GM20431 (cell line): ENCODE measurements around the gene CBR3.
"Not testable (repeated sequence)": the region's sequence is repeated elsewhere in the genome, so short reads cannot be mapped to it uniquely, and the experiment has no call there.

Experiments used
- in situ Hi-C: fragments of 300-500 bp; cut with MseI, MboI; formaldehyde crosslinking; loops from one replicate; pipeline ENCODE4 v1.15.0; 2020; ENCODE audit warnings: low sequenced_read_pairs; ENCODE audit not compliant: unreplicated experiment

Gene CBR3

DNA sequence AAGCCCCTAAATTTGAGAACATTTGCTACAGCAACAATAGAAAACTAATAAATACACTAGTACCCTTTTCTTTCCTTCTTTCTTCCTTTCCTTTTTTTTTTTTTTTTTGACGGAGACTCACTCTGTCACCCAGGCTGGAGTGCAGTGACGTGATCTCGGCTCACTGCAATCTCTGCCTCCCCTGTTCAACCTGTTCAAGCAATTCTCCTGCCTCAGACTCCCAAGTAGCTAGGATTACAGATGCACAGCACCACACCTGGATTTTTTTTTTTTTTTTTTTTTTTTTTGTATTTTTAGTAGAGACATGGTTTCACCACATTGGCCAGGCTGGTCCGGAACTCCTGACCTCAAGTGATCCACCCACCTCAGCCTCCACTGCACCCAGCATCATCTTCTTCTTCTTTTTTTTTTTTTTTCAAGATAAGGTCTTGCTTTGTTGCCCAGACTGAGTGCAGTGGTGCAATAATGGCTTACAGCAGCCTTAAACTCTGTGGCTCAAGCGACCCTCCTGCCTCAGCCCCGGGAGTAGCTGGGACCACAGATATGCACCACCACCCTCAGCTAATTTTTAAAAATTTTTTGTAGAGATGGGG, 19.6 kb upstream of the CBR3 start:
- in situ Hi-C loops = no loop called here

- in situ Hi-C loops = no loop called here
Measured at GRCh38 chr21:36117286-36117741, 17.6 kb upstream of the CBR3 start.

DNA sequence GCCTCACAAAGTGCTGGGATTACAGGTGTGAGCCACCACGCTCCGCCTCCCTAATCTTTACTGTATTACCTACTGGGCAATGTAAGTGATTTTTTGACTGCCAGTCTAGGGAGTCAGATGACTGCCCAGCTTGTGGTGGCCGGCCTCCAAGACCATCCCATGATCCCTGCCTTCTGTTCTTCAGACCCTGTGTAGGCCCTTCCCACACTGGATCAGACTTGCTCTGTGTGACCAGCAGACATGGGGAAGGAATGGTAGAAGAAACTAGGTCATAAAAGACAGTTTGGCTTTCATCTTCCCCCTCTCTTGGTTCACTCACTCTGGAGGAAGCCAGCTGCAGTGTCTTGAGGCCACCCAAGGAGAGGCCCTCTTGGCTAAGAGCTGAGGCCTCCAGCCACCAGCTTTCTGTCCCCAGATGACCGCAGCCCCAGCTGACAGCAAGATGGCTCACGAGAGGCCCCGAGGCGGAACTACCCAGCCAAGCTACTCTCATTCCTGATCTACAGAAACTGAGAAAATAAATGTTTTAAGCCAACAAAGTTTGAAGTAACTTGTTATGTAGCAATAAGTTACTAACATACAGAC, 14.5 kb upstream of the CBR3 start:
- in situ Hi-C loops = no loop called here

DNA sequence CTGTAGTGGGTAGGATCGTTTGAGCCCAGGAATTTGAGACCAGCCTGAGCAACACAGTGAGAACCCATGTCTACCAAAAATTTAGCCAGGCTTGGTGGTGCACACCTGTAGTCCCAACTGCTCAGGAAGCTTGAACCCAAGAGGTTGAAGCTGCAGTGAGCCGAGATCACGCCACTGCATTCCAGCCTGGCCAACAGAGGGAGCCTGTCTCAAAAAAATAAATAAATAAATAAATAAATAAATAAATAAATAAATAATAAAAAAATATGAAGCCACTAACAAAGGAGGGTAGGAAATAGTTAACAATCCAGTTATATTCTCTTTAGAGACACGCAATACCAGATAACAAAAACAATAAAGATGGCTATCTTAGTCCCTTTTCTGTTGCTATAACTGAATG, 11.9 kb upstream of the CBR3 start:
- in situ Hi-C loops = no loop called here

DNA sequence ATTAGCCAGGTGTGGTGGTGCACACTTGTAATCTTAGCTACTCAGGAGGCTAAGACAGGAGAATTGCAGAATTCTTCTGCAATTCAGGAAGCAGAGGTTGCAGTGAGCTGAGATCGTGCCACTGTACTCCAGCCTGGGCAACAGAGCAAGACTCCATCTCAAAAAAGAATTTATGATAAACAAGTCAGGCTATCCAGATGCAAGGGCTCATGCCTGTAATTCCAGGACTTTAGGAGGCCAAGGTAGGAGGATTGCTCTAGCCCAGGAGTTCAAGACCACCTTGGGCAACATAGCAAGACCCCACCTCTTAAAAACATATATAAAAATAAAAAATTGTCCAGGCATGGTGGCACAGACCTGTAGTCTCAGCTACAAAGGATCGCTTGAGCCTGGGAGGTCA, 10.5 kb upstream of the CBR3 start:
- in situ Hi-C loops = no loop called here

DNA sequence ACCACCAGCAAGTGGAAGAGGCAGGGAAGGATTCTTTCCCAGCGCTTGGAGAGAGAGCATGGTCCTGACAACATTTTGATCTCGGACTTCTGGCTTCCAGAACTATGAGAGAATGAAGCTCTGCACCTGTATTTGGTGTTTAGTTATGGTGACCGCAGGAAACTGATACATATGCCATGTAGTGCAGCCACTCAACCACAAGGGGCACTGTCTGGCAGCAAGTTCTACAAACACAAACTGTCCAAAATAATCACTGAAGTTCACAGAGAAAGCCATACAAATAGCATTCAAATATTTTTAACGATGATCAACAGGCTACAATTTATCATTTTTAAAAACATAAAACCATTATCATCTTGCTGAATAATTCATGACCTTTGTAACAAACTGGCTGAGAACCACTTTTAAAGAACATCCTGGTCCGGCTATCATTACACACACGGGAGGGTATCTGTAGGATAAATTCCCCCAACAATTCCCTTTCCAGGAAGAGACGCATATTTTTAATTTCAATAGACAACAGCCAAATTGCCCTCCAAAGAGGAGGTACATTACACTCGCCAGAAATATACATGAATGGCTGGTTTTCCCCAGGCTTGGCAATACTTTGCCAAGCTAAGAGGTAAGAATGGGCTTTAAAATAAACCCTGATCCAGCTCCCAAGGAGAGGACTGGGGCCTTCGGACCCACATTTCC, 9.2 kb upstream of the CBR3 start:
- in situ Hi-C loops = no loop called here

DNA sequence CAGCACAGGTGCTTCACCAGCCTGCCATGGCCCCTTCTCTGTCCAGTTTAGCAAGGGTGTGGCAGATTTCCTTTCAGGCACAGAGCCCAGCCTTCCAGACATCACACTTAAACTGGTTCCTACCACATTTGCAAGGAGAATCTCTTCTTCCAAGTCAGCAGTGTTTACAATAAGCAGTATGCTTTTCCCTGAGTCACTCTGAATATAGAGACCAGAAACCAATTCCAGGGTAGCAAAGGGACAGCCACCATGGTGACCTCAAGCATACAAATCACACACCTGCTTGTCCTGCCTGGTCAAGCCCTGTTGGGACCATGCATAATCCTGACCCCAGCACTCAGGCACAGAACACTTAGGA, 8.7 kb upstream of the CBR3 start:
- in situ Hi-C loops = no loop called here

- in situ Hi-C loops = no loop called here
Measured at GRCh38 chr21:36126621-36127110, 8.2 kb upstream of the CBR3 start.

DNA sequence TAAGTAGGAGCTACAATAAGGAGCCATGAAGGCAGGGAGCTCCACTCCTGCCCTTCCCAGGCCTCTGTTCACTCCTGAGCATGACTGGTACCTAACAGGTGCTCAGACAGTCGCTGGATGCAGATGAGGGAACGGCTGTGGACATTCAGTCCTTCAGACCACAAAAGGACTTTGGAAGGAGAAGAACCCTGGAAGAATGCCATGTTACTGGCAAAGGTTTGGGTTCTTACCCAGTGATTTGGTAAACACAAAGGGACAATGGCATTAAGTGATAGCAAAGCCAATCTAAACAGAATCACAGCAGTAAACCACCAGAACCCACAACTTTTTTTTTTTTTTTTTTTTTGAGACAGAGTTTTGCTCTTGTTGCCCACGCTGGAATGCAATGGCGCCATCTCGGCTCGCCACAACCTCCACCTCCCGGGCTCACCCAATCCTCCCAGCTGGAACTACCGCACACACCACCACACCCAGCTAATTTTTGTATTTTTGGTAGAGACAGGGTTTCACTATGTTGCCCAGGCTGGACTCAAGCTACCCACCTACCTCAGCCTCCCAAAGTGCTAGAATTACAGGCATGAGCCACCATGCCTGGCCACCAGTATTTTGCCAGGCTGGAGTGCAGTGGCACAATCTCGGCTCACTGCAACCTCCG, 7.5 kb upstream of the CBR3 start:
- in situ Hi-C loops = no loop called here

GRCh38 chr21:36127977-36128376, 6.9 kb upstream of the CBR3 start:
- in situ Hi-C loops = no loop called here

DNA sequence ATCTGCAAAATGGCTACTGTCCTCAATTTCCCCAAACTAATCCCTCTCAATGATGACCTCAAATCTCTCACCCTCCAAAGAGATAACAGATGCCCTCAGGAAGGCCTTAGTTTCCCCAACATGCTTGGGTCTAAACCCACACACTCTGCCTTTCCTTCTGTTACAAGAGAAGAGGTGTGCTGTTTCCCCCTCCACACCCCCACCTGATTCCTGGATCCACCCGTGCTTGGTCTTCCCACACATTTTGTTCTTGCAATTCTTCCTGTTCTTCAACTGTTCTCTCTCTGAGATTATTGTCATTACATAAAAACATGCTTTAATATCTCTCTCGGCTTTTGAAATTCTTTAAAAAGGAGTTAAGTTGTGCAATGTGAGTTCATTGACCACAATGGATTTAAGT, 5.7 kb upstream of the CBR3 start:
- in situ Hi-C loops = no loop called here

- in situ Hi-C loops = not testable (repeated sequence)
Measured at GRCh38 chr21:36130414-36130762, 4.5 kb upstream of the CBR3 start.

DNA sequence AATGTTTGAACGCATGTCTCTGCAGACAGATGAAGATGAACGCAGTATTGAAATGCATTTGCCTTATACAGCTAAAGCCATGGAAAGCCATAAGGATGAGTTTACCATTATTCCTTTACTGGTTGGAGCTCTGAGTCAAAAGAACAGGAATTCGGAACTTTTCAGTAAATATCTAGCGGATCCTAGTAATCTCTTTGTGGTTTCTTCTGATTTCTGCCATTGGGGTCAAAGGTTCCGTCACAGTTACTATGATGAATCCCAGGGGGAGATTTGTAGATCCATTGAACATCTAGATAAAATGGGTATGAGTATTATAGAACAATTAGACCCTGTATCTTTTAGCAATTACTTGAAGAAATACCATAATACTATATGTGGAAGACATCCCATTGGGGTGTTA, 4.0 kb upstream of the CBR3 start:
- in situ Hi-C loops = not testable (repeated sequence)

- in situ Hi-C loops = no loop called here
Measured at GRCh38 chr21:36132696-36133095, 2.2 kb upstream of the CBR3 start.

- in situ Hi-C loops = no loop called here
Measured at GRCh38 chr21:36135391-36136102, 668 bp downstream of the CBR3 start.

- in situ Hi-C loops = loop anchor here (10.0 kb wide), 1 partner anchor 185 kb away; the partner anchor contains the start of gene MORC3
Measured at GRCh38 chr21:36139791-36140190, 4.9 kb downstream of the CBR3 start.

DNA sequence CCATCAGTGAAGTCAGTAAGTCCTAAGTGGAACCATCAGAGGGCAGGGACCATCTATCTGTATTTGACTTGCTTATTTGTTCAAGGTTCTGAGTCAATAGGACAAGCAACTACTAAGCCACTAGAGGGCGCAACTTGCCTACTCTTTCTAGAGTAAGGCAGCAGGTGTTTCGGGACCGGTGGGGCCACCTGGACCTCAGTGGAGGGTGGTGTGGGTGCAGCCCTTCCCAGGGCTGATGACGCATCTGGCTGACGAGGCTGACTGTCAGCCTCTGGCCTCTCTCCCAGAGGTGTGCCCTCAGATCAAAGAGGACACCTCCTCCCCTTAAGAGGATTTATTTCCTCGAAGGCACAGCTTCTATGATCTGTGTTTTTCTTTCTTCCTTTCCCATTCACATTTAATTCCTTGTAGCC, 6.6 kb downstream of the CBR3 start:
- in situ Hi-C loops = loop anchor here (10.0 kb wide), 1 partner anchor 183 kb away; the partner anchor contains the start of gene MORC3

- in situ Hi-C loops = loop anchor here (10.0 kb wide), 1 partner anchor 181 kb away; the partner anchor contains the start of gene MORC3
Measured at GRCh38 chr21:36144233-36144632, 9.4 kb downstream of the CBR3 start.

DNA sequence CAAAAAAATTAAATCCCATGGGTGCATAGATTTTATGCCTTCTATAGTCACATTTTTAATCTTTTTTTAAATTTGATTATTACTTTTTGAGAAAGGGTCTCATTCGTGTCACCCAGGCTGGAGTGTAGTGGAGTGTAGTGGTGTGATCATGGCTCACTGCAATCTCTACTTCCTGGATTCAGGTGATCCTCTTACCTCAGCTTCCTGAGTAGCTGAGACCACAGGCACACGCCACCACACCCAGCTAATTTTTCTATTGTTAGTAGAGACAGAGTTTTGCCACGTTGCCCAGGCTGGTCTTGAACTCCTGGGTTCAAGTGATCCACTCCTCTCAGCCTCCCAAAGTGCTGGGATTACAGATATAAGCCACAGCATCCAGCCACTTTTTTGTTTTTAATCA, 10.4 kb downstream of the CBR3 start:
- in situ Hi-C loops = loop anchor here (10.0 kb wide), 1 partner anchor 180 kb away; the partner anchor contains the start of gene MORC3

GRCh38 chr21:36147911-36148310, 13.0 kb downstream of the CBR3 start:
- in situ Hi-C loops = loop anchor here (10.0 kb wide), 1 partner anchor 177 kb away; the partner anchor contains the start of gene MORC3
